ENCODE results near the gene ETFB. TPM values are rescaled to one million over a fixed set of nuclear protein-coding genes. Genes with fewer than 3 reads are reported as not detected.

ETFB gene
- total RNA-seq, 2 donors from 2014 or later, result 141 to 217 TPM

DNA sequence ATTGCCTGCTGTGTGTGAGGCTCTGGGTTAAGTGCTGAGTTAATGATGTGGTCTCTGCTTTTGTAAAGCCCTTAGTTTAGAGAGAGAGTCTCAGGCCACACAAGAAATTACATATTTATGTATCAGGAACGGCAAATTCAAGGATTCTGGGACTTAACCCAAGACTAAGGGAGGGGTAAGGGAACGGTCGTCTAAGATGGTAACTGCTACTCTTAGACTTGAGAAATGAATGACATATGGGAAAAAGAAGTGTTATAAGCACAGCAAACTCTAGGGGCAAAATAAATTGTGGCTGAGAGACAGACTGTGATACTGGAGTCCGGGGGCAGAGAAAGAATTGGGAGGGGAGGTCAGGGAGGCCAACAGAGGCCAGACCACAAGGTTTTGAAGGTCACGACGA lies 34.5 kb downstream of the ETFB start:
- no peak for DNase-seq
- Histone ChIP-seq H3K36me3 (no peaks in the 10 kb centered on the region), H3K4me1 (no peaks in the 10 kb centered on the region), H3K27ac (no peak overlapping the region), H3K9ac (ENCODE audit: low read depth in 2 of 2, low read length in 2 of 2) (no peak overlapping the region), H3K9me3 (no peaks in the 10 kb centered on the region), H3K4me3 (no peak overlapping the region), H3K27me3 (peaks cover 16% of the 10 kb centered on the region)
- intact Hi-C loops (cut with DNase I), result no loop called here
- TF ChIP-seq, protein P1, sequence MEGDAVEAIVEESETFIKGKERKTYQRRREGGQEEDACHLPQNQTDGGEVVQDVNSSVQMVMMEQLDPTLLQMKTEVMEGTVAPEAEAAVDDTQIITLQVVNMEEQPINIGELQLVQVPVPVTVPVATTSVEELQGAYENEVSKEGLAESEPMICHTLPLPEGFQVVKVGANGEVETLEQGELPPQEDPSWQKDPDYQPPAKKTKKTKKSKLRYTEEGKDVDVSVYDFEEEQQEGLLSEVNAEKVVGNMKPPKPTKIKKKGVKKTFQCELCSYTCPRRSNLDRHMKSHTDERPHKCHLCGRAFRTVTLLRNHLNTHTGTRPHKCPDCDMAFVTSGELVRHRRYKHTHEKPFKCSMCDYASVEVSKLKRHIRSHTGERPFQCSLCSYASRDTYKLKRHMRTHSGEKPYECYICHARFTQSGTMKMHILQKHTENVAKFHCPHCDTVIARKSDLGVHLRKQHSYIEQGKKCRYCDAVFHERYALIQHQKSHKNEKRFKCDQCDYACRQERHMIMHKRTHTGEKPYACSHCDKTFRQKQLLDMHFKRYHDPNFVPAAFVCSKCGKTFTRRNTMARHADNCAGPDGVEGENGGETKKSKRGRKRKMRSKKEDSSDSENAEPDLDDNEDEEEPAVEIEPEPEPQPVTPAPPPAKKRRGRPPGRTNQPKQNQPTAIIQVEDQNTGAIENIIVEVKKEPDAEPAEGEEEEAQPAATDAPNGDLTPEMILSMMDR (IDR thresholded peaks at IDR 0.05), result no peak

DNA sequence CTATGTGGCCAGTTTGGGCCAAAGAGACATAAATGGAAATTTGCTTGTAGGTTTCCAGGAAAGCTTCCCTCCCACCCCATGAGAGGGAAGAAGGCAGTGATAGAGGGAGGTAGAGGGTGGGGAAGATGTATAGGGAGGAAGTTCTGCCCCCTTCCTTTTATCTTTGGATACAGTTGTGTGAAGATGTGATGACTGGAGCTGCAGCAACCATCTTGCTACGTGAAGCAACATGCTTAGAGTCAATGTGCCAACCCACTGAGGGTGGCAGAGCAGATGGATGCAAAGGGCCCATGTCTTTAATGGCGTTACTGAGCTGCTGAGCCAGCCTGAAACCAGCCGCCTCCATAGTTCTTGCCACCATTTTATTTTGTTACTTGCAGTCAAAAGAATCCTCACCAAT lies 35.0 kb downstream of the ETFB start:
- Histone ChIP-seq H3K9me3 (no peaks in the 10 kb centered on the region), H3K27ac (no peak overlapping the region), H3K4me1 (no peaks in the 10 kb centered on the region), H3K9ac (ENCODE audit: low read depth in 2 of 2, low read length in 2 of 2) (no peak overlapping the region), H3K27me3 (peaks cover 16% of the 10 kb centered on the region), H3K4me3 (no peak overlapping the region), H3K36me3 (no peaks in the 10 kb centered on the region)
- intact Hi-C loops (cut with DNase I), result no loop called here
- TF ChIP-seq, protein P1 (IDR thresholded peaks at IDR 0.05), result no peak
- DNase-seq, result no peak

- Histone ChIP-seq H3K9me3 (no peaks in the 10 kb centered on the region), H3K4me3 (no peak overlapping the region), H3K4me1 (no peaks in the 10 kb centered on the region), H3K9ac (ENCODE audit: low read depth in 2 of 2, low read length in 2 of 2) (no peak overlapping the region), H3K36me3 (no peaks in the 10 kb centered on the region), H3K27ac (no peak overlapping the region), H3K27me3 (peaks cover 16% of the 10 kb centered on the region)
- intact Hi-C loops (cut with DNase I), result no loop called here
- DNase-seq, result no peak
- TF ChIP-seq, protein P1 (IDR thresholded peaks at IDR 0.05), result no peak
Observed at GRCh38 chr19:51330366-51330765, 35.8 kb downstream of the ETFB start.

DNA sequence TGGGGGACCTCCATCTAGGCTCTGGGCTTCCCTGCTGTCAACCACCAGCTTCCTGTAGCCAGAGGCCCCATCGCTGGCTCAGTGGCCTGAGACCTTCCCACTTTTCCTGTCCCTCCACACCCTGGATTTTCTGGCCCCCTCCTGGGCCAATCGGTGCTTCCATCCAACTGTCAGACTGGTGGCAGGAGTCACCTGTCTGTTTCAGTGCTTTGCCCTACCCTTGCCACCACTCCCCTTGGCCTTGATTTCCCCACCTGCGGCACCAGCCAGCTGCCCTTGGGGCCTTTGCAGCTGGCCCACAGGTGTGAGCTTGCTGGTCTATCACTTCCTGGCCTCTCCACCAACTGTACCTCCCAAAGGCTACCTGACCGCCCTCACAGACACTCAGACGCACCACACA lies 36.8 kb downstream of the ETFB start:
- DNase-seq, result no peak
- H3K4me3 ChIP-seq, result no peak overlapping the region
- H3K27ac ChIP-seq, result no peak overlapping the region
- intact Hi-C loops (cut with DNase I), result no loop called here
- no peaks in the 10 kb centered on the region for H3K4me1 ChIP-seq
- peaks cover 16% of the 10 kb centered on the region for H3K27me3 ChIP-seq
- H3K9me3 ChIP-seq, result no peaks in the 10 kb centered on the region
- TF ChIP-seq, protein P1 (IDR thresholded peaks at IDR 0.05), result no peak
- H3K36me3 ChIP-seq, result no peaks in the 10 kb centered on the region
- H3K9ac ChIP-seq (ENCODE audit: low read depth in 2 of 2, low read length in 2 of 2), result no peak overlapping the region

DNA sequence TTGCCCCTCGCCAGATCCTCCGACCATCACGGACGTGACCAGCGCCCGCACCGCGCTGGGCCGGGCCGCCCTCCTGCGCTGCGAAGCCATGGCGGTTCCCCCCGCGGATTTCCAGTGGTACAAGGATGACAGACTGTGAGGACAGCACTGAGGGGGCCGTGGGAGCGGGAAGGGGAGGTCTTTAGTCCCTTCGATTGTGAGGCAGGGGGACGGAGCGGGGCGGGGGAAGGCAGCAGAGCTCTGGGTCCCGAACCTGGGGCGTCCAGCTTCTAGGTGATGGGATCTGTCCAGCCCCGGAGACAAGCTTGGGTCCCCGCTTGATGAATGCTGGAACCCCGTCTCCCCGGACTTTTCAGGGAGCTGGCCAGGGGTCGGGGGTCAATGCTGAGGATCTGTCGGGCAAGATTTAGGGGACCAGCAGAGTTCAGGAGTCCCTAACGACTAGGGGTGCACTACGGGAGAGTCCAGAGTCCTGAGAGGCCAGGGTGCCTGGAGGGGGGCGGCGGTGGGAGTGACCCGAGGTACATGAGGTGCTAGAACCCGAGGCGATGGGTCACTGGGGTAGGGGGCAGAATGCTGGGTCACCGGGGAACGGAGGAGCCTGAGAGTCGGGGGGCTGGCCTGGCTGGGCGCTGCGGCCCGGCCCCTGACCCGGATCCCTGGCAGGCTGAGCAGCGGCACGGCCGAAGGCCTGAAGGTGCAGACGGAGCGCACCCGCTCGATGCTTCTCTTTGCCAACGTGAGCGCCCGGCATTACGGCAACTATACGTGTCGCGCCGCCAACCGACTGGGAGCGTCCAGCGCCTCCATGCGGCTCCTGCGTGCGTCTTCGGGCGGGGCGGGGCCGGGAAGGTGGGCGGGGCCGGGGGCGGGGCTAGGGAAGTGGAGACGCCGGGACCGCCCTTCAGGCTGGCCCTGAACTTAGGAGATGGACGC lies 38.9 kb downstream of the ETFB start:
- intact Hi-C loops (cut with DNase I), result no loop called here
- H3K4me3 ChIP-seq, result no peak overlapping the region
- no peaks in the 10 kb centered on the region for H3K9me3 ChIP-seq
- peaks cover 16% of the 10 kb centered on the region for H3K27me3 ChIP-seq
- DNase-seq, result peak; percentile 61
- no peaks in the 10 kb centered on the region for H3K36me3 ChIP-seq
- H3K4me1 ChIP-seq, result no peaks in the 10 kb centered on the region
- no peak overlapping the region for H3K27ac ChIP-seq
- H3K9ac ChIP-seq (ENCODE audit: low read depth in 2 of 2, low read length in 2 of 2), result no peak overlapping the region
- TF ChIP-seq, protein P1 (IDR thresholded peaks at IDR 0.05), result no peak
